H1 (cell line): ENCODE data around the gene NFX1. TPM values are rescaled to one million over a fixed set of nuclear protein-coding genes. Genes with fewer than 3 reads are reported as not detected.

ENCODE experiments used
- SUZ12 ChIP-seq: fragments of 200-600 bp; sonication (generic); IDR thresholded peaks from 2 replicates; pipeline ENCODE4 v1.6.1; 2012; ENCODE audit warnings: mild to moderate bottlenecking, inconsistent platforms, low read length, moderate library complexity, mixed read lengths
- polyA plus RNA-seq, 7 experiments: library from polyadenylated mRNA; depleted of rRNA in 3 of 7; stranded (reverse) in 5 of 7; unstranded in 2 of 7; fragments of >200 nt in 5 of 7; fragments of 200-250 nt in 2 of 7; gene quantifications; 1 replicate in 5 of 7; 2 replicates in 1 of 7; 4 replicates in 1 of 7; pipeline versions ENCODE4 v1.2.1 to v1.2.3, GENCODE V29; 2011 to 2013; ENCODE audit warnings: missing spikeins in 2 of 7, mixed read lengths in 2 of 7
- total RNA-seq: library from RNA; stranded (reverse); fragmentation: NEBNext Ultra II Directional; extraction: Animal tissue kit (Norgen Biotek cat#: 25700); gene quantifications from 2 replicates; pipeline ENCODE4 v1.2.1, GENCODE V29; 2021

The NFX1 gene
- total and polyA plus RNA-seq, 2 of the 8 experiments (the other 6 are each of a cell fraction or from before 2014, with no cell fraction given) = 19.4 to 28.4 TPM

- TF ChIP-seq SUZ12 = no peak
Measured at GRCh38 chr9:33250458-33250995, 39.8 kb upstream of the NFX1 start (continued).
